KMS-11 (cell line): Measurements from ENCODE around the gene HUS1B.

Source experiments
- H2AFZ ChIP-seq: fragments of 200-600 bp; sonication (generic); 2 replicates; pipeline ENCODE4 v1.6.1; 2016; ENCODE audit warnings: antibody characterized with exemption, mixed run types, low read depth
- H3K27ac ChIP-seq: fragments of 200-600 bp; sonication (generic); 2 replicates; pipeline ENCODE4 v1.6.1; 2016; ENCODE audit warnings: mild to moderate bottlenecking, mixed run types
- H3K27me3 ChIP-seq: fragments of 200-600 bp; sonication (generic); 2 replicates; pipeline ENCODE4 v1.6.1; 2017; ENCODE audit warnings: mild to moderate bottlenecking, low read depth, mixed run types, moderate library complexity; ENCODE audit not compliant: insufficient read depth
- H3K36me3 ChIP-seq: fragments of 200-600 bp; sonication (generic); 2 replicates; pipeline ENCODE4 v1.6.1; 2017; ENCODE audit warnings: mild to moderate bottlenecking, mixed run types; ENCODE audit not compliant: insufficient read depth
- H3K4me1 ChIP-seq: fragments of 200-600 bp; sonication (generic); 2 replicates; pipeline ENCODE4 v1.6.1; 2016; ENCODE audit warnings: mild to moderate bottlenecking, low read depth, mixed run types; ENCODE audit not compliant: poor library complexity, severe bottlenecking
- H3K4me2 ChIP-seq: fragments of 200-600 bp; sonication (generic); 2 replicates; pipeline ENCODE4 v1.7.0; 2016; ENCODE audit warnings: mild to moderate bottlenecking, mixed run types
- H3K4me3 ChIP-seq: fragments of 200-600 bp; sonication (generic); IDR thresholded peaks from 2 replicates; pipeline ENCODE4 v1.6.1; 2017; ENCODE audit warnings: low read depth, low read length, mixed read lengths; ENCODE audit not compliant: insufficient read depth
- H3K79me2 ChIP-seq: fragments of 200-600 bp; sonication (generic); 2 replicates; pipeline ENCODE4 v1.6.1; 2016; ENCODE audit warnings: low read depth, mixed run types; ENCODE audit not compliant: insufficient read depth
- H3K9ac ChIP-seq: fragments of 200-600 bp; sonication (generic); 2 replicates; pipeline ENCODE4 v1.6.1; 2016; ENCODE audit warnings: mild to moderate bottlenecking, mixed run types
- H4K20me1 ChIP-seq: fragments of 200-600 bp; sonication (generic); 2 replicates; pipeline ENCODE4 v1.6.1; 2016; ENCODE audit warnings: mild to moderate bottlenecking, mixed run types; ENCODE audit not compliant: insufficient read depth
- TF ChIP-seq, protein P1 (sequence below): fragments of 200-600 bp; sonication (generic); conservative IDR thresholded peaks from 2 replicates; pipeline ENCODE4 v1.6.1; 2017; ENCODE audit warnings: low read depth, mild to moderate bottlenecking, antibody characterized with exemption, low read length, moderate library complexity, mixed read lengths

The HUS1B gene

DNA sequence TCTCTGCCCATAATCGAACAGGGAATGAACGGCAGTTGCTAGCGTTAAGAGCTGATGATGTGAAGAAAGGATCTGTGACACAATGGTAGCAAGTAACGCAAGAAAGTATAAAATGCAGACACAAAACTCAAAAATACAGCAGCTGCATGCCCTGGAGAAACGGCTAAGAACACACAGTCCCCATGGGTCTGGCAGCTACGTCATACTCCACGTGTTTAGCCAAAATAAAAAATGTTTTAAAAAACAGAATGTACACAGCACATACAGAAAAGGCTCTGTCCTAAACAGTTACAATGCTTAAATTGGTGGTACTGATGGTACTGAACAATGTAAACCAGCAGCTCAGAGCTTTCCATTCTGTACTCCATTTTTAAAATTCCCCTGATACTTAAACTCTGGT is 34.4 kb downstream of the HUS1B start:
- no peaks in the 10 kb centered on the region for H4K20me1 ChIP-seq
- no peak overlapping the region for H2AFZ ChIP-seq
- no peaks in the 10 kb centered on the region for H3K79me2 ChIP-seq
- no peak overlapping the region for H3K4me2 ChIP-seq
- no peaks in the 10 kb centered on the region for H3K36me3 ChIP-seq
- H3K4me3 ChIP-seq = no peak overlapping the region
- H3K27me3 ChIP-seq = no peaks in the 10 kb centered on the region
- H3K4me1 ChIP-seq = no peaks in the 10 kb centered on the region
- TF ChIP-seq, protein P1, sequence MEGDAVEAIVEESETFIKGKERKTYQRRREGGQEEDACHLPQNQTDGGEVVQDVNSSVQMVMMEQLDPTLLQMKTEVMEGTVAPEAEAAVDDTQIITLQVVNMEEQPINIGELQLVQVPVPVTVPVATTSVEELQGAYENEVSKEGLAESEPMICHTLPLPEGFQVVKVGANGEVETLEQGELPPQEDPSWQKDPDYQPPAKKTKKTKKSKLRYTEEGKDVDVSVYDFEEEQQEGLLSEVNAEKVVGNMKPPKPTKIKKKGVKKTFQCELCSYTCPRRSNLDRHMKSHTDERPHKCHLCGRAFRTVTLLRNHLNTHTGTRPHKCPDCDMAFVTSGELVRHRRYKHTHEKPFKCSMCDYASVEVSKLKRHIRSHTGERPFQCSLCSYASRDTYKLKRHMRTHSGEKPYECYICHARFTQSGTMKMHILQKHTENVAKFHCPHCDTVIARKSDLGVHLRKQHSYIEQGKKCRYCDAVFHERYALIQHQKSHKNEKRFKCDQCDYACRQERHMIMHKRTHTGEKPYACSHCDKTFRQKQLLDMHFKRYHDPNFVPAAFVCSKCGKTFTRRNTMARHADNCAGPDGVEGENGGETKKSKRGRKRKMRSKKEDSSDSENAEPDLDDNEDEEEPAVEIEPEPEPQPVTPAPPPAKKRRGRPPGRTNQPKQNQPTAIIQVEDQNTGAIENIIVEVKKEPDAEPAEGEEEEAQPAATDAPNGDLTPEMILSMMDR = no peak
- H3K9ac ChIP-seq = no peak overlapping the region
- no peak overlapping the region for H3K27ac ChIP-seq

GRCh38 chr6:621931-622330 is 35.0 kb downstream of the HUS1B start:
- H3K36me3 ChIP-seq = no peaks in the 10 kb centered on the region
- H3K4me3 ChIP-seq = no peak overlapping the region
- TF ChIP-seq, protein P1 = no peak
- no peaks in the 10 kb centered on the region for H3K79me2 ChIP-seq
- no peaks in the 10 kb centered on the region for H3K27me3 ChIP-seq
- no peak overlapping the region for H2AFZ ChIP-seq
- H3K27ac ChIP-seq = no peak overlapping the region
- H4K20me1 ChIP-seq = no peaks in the 10 kb centered on the region
- no peak overlapping the region for H3K9ac ChIP-seq
- H3K4me2 ChIP-seq = no peak overlapping the region
- H3K4me1 ChIP-seq = no peaks in the 10 kb centered on the region

GRCh38 chr6:620950-621349 is 36.0 kb downstream of the HUS1B start:
- Histone ChIP-seq H3K79me2 (no peaks in the 10 kb centered on the region), H3K4me2 (no peak overlapping the region), H2AFZ (no peak overlapping the region), H3K4me1 (no peaks in the 10 kb centered on the region), H3K9ac (no peak overlapping the region), H3K27ac (no peak overlapping the region), H4K20me1 (no peaks in the 10 kb centered on the region), H3K4me3 (no peak overlapping the region), H3K27me3 (no peaks in the 10 kb centered on the region), H3K36me3 (no peaks in the 10 kb centered on the region)
- TF ChIP-seq, protein P1 = no peak

DNA sequence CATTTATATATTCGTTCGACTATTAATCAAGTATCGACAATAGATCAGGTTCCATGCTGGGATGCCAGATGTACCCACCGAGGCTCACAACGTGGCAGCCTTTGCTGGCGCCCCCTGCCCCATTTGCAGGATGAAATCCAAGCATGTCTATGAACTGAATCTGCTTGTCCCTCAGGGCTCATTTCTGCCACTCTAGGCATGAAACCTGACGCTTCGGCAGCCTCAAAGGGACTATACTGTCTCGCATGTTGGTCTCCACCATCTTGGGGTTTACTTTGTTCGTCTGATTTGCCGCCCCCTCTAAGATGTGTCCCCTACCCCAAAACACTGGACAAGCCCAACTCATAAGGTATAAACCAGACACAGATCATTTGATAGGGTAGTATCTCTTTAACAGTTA is 36.7 kb downstream of the HUS1B start:
- H2AFZ ChIP-seq = no peak overlapping the region
- no peaks in the 10 kb centered on the region for H4K20me1 ChIP-seq
- H3K4me2 ChIP-seq = no peak overlapping the region
- TF ChIP-seq, protein P1 = no peak
- H3K4me1 ChIP-seq = no peaks in the 10 kb centered on the region
- no peak overlapping the region for H3K9ac ChIP-seq
- no peaks in the 10 kb centered on the region for H3K79me2 ChIP-seq
- H3K4me3 ChIP-seq = no peak overlapping the region
- H3K27me3 ChIP-seq = no peaks in the 10 kb centered on the region
- H3K36me3 ChIP-seq = no peaks in the 10 kb centered on the region
- H3K27ac ChIP-seq = no peak overlapping the region
